ENCODE results near the gene ZNF529. TPM values are rescaled to one million over a fixed set of nuclear protein-coding genes. Genes with fewer than 3 reads are reported as not detected.
A peak's percentile ranks its signal among the peaks of the same experiment; 100 is the strongest.

The ZNF529 gene
- total RNA-seq, 1 experiment from 2014 or later = 16.9 TPM

DNA sequence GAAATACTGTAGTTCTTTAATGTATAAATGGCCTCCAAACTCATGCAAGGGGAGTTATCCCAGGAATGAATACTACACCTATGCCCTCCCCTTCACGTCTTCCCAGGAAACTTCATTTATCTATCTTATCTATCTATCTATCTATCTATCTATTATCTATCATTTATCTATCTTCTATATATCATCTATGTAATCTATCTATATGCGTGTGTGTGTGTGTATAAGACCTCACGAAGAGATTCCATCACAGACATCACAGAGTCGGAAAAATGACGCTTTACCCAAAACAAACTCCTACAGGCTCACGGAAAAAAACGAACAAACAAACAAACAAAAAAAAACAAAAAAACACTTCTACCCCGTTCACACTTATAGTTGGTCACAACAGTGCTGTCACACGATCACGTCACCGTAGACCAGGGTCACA lies 486 bp downstream of the ZNF529 start:
- H2BK5ac ChIP-seq (ENCODE audit: insufficient read length, low read length) = peak overlapping the region; percentile 74
- no peak overlapping the region for H2BK12ac ChIP-seq (ENCODE audit: insufficient read length, low read depth, low read length)
- peak overlapping the region; percentile 87 to 96 (median 91) for H3K27ac Mint-ChIP-seq
- peak overlapping the region; percentile 63 for H3K4me2 ChIP-seq (ENCODE audit: insufficient read depth, insufficient read length, low read length)
- H3K23ac ChIP-seq (ENCODE audit: insufficient read length, low read depth, low read length) = no peak overlapping the region
- no peak overlapping the region for H3T11ph ChIP-seq (ENCODE audit: low read length)
- no peaks in the 10 kb centered on the region for H3K27me3 ChIP-seq (ENCODE audit: insufficient read depth, low read length)
- H3K79me1 ChIP-seq (ENCODE audit: insufficient read depth, low read depth, low read length, poor library complexity, severe bottlenecking) = no peaks in the 10 kb centered on the region
- H3K4me3 Mint-ChIP-seq = peak overlapping the region; percentile 86 to 95
- DNase-seq = no peak
- H3K4me1 ChIP-seq (ENCODE audit: insufficient read depth, low read length) = 0 out of 2 replicates have a peak, but pooled peaks cover 4% of the 10 kb centered on the region
- no peaks in the 10 kb centered on the region for H4K20me1 ChIP-seq (ENCODE audit: control insufficient read depth, insufficient read depth, insufficient read length)
- no peak overlapping the region for H4K5ac ChIP-seq (ENCODE audit: insufficient read length, low read depth, low read length)
- no peak overlapping the region for H3K4ac ChIP-seq (ENCODE audit: low read depth, low read length)
- H3K27me3 Mint-ChIP-seq (ENCODE audit: low read depth) = no peaks in the 10 kb centered on the region
- H2AFZ ChIP-seq (ENCODE audit: low read length) = no peak overlapping the region
- no peak overlapping the region for H2BK15ac ChIP-seq (ENCODE audit: low read depth, low read length)
- no peak overlapping the region for H3K56ac ChIP-seq (ENCODE audit: insufficient read length, low read depth, low read length)
- no peak overlapping the region for H4K91ac ChIP-seq (ENCODE audit: insufficient read length, low read depth, low read length)
- peaks cover 6% of the 10 kb centered on the region for H3K23me2 ChIP-seq (ENCODE audit: insufficient read length, low read depth, low read length, poor library complexity, severe bottlenecking)
- H3K27ac ChIP-seq (ENCODE audit: insufficient read length, low read depth, low read length) = no peak overlapping the region
- no peak for TF ChIP-seq CTCF (conservative IDR thresholded peaks at IDR 0.05)
- H2BK20ac ChIP-seq (ENCODE audit: low read depth, low read length, poor library complexity, severe bottlenecking) = no peak overlapping the region
- no peak overlapping the region for H4K8ac ChIP-seq (replicated peaks; ENCODE audit: insufficient read length, low read depth, low read length)
- H3K79me2 ChIP-seq (ENCODE audit: insufficient read depth, low read length) = peaks cover 11% of the 10 kb centered on the region; the same call in 1 of the 2 replicates
- peak overlapping the region; percentile 95 for H3K18ac ChIP-seq (ENCODE audit: insufficient read length, low read depth, low read length)
- H3K9me3 ChIP-seq (ENCODE audit: control insufficient read depth, low read depth, low read length) = no peaks in the 10 kb centered on the region
- peaks cover 14 to 20% of the 10 kb centered on the region in 2 experiments for H3K4me1 Mint-ChIP-seq
- H3K9ac ChIP-seq (ENCODE audit: extremely low read depth, insufficient read length, low read length) = peak overlapping the region; percentile 92
- no peak overlapping the region for H2BK120ac ChIP-seq (ENCODE audit: low read depth, low read length, poor library complexity, severe bottlenecking)
- peaks cover 28 to 53% (median 46%) of the 10 kb centered on the region in 3 experiments for H3K36me3 Mint-ChIP-seq (ENCODE audit: insufficient read depth in 1 of 3, low read depth in 3 of 3)
- peaks cover 3 to 31% of the 10 kb centered on the region in 2 experiments; a peak in 3 of 5 replicates for H3K9me3 Mint-ChIP-seq
- H2AK5ac ChIP-seq (ENCODE audit: insufficient read length, low read length) = no peak overlapping the region
- no CpG with 5 or more reads among the region's 11 CpGs for WGBS (ENCODE audit: extremely low coverage, insufficient read length, low lambda C conversion rate)
- peak overlapping the region; percentile 94 for H3K14ac ChIP-seq (ENCODE audit: insufficient read depth, low read length)

Measured in H9 (cell line).